Medulla oblongata (tissue), 1 donor: ENCODE data around the gene NTMT1.
"Not testable (repeated sequence)": the region's sequence is repeated elsewhere in the genome, so short reads cannot be mapped to it uniquely, and the experiment has no call there.

Experiments used
- DNase-seq: peaks from one replicate; pipeline ENCODE4 v3.0.0-alpha.2; 2015; ENCODE audit errors: extremely low spot score

Gene NTMT1, protein sequence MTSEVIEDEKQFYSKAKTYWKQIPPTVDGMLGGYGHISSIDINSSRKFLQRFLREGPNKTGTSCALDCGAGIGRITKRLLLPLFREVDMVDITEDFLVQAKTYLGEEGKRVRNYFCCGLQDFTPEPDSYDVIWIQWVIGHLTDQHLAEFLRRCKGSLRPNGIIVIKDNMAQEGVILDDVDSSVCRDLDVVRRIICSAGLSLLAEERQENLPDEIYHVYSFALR

DNA sequence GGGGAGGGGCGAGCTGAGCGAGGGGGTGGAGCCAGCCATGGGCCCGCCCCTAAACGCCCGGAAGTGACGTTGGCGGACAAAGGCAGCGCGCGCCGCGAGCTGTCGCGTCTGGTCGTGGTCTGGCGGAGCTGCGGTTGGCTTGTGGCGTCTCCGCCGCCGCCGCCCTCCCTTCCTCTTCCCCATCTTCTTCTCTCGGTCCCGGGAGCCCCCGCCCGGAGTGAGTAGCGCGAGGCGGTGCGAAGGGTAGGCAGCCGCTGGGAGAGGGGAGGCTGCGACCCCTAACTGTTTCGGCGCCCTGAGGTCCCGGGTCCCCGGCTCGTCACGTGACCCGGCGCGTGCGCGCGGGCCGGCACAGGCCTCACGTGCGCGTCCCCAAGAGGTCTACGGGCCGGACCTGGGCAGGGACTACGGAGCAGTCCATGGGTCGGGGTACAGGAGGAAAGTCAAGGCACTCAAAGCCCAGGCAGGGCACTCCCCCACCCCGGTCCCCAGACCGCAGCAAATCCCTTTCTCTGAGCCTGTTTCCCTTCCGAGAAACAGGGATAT, at the start of gene NTMT1:
Gene NTMT1, plus strand, starts transcription at position 85 of the 546 bp plus-strand sequence. CDS start 6,541 bp downstream, outside the sequence.
- peak; percentile 88 for DNase-seq

DNA sequence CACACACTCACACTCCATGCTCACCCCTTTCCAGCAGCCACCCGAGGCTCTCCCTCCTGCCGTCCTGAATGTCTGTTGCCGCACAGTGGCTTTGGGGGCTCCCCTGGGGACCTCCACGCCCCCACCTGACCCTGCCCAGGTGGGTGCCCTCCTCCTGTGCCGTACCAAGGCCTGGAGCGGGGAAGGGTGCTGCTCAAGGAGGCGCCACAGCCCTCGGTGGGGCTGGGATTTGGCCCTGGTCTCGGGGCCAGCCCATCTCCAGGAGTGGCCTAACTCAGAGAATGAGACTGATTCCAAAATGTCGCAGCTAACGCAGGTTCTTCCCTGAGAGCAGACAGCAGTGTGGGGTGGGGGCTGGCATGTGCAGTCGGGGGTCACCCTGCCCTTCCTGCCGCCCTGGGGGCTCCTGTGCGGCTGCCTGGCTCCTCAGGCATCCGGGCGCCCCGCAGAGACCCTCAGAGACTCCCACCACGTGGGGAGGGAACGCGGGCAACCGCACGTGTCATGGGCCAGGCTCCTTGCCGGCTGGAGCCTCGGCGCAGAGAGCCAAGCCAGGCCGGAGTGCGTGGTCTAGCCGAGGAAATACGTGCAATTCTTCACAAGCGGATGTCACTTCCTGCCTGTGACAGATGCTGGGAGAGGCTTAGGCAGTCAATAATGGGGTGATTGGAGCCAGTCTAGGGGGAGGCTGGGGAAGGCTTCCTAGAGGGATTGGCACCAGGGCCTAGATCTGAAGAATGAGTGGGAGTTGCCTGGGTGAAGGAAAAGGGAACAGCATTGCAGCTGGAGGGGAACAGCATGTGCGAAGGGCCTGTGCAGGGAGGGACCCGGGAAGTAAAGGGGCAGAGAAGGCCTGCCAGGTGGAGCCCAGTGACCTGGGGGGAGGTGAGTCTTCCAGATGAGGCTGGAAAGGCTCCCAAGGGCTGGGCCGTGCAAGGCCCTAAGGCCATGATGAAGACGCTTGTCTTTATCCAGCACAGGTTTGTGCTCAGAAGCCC, 49.1 kb upstream of the NTMT1 start:
- DNase-seq: no peak

DNA sequence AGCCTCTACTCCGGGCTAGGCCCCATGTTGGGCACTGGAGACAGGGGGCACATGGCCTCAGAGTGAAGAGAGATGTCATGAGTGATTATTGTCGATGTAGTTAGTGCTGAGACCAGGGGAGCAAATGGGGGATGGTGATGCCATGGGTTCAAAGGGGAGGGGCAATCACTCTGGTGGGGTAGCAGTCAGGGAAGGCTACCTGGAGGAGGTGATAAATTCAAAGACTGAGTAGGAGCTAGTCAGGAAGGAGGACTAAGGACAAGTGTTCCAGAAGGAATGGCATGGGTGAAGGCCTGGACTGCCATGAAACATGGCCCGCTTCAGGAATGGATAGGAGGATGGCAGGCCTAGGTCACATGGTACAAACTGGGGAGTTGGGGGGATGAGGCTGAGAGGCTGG, 46.7 kb upstream of the NTMT1 start:
- DNase-seq: no peak

DNA sequence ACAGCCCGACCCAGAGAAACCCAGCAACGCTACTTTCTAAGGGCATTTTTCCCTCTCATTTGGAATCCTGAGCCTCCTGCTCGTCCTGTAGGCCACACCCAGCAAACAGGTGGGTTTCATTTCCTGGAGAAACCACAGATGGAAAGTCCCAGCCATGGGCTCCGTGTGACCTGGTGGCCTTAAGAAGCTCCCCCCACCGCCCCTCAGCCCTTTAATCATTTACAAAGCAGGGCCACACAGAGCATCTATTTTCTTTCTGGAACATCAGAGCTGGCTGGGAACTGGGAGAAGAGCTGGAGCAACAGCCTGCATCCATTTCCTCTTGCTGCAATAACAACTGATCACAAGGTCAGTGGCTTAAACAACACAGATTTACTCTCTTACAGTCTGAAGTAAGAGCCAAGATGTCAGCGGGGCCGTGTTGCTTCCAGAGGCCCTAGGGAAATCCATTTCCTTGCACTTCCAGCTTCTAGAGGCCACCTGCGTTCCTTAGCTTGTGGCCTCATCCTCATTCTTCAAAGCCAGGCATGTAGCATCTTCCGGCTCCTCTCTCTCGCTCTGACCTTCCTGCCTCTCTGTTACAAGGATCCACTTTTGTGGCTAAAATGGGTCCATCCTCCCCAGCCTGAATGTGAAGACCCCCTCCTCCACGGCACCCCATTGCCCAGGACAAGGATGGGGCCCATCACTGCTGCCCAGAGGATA, 45.6 kb upstream of the NTMT1 start:
- no peak for DNase-seq

DNA sequence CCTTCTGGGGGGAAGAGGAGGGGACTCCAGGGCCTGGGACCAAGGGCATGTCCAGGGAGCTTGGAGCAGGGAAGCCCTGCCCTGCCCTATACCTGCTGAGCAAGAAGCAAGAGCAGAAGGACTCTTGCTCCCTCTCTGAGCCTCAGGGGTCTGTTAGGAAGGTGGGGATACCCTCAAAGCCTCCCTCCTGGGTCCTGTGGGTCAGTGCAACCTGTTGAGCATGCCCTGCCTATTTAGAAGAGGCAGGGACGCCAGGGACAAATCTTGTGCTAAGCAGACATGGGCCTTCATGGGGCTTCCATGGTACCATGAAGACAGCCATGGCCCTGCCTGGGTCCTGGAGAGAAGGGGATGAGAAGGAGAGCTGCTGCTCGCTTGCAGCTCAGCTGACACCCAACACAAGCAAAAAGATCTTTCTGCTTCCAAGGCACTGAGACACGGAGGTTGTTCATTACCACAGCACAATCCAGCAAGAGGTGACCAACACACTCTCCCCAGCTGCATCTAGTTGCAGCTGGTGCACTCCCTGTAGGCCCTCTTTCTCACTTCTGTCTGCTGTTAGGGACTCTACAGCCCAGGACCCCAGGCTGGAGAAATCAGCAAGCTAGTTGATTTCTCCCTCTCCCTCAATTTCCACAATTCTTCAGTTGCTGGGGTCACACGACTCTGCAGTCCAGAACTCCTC, 44.3 kb upstream of the NTMT1 start:
- no peak for DNase-seq

DNA sequence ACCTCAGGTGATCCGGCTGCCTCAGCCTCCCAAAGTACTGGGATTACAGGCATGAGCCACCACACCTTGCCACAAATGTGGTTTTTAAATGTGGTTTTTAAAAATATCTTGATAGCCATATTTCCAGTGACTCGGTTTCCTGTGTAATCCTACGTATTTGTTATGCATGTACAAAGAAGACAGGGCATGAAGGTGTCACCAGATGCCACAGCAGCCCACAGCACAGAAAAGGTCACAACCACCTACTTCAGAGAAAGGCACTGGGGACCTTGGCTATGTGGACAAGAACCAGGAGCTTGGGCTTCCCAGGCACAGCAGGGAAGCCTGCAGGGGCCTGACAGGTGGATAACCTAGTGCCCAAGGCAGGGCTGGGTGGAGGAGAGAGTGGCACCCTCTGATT, 43.1 kb upstream of the NTMT1 start:
- no peak for DNase-seq

DNA sequence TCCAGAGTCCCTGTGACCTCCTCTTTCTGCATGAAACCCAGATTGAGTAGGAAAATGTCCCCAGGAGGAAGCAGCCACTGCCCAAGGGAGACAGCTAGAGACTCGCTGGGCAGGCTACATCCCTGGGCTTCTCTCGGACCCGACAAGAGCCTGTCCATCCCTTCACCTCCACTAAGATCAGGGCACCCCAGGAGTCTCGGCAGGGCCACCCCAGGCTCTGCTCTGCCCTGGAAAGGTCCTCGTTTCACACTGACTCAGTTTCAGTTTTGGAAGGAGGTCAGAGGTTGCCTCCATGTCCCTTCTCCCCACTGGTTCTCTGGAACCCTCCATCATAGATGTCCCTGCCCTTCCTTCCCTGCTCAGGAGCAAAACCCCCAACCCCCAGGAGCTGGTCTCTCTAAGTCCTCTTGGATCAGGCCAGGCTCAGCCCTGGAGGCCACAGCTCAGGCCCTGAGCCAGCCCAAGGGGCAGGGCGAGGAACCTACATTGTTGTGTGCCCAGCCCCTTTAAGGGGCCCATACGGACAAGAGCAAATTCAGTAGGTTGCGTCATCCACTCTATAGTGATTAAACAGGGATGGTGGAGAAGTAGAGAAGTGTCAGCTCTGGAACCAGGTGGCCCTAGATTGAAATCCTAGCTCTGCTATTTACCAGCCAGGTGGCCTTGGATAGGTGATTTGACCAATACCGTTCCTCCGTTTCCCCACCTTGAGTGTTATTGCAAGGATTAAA, 42.5 kb upstream of the NTMT1 start:
- DNase-seq: no peak

DNA sequence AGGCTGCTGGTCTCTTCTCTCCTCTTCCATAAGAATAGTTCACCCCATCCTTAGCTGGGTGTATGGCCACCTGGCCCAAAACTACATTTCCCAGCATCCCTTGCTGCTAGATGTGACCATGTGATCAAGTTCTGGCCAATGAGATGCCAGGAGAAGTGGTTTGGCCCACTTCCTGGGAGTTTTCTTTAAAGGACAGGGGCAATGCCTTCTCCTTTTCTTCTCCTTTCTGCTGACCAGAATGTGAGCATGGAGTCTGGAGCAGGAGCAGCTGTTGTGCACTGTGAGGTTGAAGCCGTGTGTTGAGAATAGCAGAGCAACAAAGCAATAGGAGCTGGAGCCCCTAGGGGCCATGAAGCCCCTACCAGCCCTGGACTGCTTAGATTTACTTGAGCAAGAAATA, 41.8 kb upstream of the NTMT1 start:
- DNase-seq: peak; percentile 80

DNA sequence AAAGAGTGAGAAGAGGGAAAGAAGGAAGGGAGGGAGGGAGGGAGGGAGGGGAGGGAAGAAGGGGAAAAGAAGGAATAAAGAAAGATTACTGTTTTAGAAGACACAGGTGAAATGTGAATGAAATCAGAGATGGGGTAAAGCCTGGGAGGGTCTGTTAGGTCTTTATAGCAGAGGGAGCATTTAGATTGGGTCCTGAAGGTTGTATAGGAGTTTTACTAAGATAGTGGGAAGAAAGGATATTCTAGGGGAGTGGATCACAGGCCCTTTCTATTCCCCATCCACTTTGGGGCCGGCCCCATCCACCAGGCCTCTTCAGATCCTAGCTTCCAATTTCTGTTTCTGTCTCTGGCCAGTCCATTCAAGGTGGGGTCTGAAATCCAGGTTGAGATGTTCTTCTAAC, 40.6 kb upstream of the NTMT1 start:
- no peak for DNase-seq

DNA sequence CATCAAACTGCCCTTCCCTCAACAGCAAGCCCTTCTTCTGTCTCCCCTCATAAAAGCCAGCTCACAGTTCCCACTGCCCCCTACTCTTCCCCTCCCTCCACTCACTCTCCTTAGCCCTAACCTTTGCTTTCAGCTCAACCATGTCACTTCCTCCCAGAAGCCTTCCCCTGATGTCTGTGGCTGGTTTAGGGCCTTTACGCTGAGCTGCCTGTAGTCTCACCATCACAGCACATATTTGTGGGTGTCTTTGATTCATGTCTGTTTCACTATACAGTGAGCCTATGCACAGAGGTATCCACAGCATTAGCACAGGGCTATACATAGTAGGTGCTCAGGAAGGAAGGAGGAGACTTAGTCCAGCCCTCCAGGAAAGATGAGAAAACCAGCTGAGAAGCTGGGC, 39.7 kb upstream of the NTMT1 start:
- no peak for DNase-seq

DNA sequence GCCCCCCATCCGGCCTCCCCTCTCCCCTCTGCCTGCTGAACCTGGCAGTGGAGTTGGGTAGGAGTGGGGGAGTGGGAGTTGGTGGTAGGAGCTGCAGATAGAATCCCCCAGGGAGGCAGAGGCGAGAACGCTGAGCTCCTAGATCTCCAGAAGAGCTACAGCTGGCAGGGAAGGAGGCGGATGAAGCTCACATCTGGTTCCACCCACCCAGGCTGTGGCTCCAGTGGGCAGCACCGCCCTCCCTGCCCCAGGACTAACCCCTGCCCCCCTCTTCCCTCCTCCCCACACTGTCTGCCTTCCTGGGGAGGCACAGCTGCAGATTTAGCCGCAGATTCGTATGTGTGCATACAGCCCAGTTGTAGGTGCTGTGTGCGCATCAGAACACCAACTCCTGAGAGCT, 39.3 kb upstream of the NTMT1 start:
- DNase-seq: no peak

DNA sequence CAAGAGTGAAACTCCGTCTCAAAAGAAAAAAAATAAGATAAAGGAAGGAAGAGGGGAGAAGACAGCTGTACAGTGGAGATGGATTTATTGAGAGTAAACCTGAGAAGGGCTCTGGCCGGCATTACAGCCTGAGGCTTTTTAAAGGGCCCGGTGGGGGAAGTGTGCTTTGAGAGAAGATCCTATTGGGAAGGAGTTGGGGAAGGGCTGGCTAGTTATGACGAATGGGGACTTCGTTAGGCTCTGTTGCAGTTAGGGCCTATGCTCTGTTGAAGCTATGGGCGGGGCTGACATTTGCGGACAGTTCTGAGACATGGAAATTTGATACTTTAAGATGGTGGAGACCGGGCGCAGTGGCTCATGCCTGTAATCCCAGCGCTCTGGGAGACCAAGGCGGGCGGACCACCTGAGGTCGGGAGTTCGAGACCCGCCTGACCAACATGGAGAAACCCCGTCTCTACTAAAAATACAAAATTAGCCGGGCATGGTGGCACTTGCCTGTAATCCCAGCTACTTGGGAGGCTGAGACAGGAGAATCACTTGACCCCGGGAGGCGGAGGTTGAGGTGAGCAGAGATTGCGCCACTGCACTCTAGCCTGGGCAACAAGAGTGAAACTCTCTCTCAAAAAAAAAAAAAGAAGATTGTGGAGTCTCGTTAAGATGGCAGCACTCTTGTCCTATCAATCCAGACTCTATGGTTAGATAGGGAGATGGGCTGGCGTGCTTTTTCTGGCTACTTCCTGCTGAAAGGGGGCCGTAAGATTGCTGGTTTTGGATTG, 38.3 kb upstream of the NTMT1 start:
- no peak for DNase-seq

DNA sequence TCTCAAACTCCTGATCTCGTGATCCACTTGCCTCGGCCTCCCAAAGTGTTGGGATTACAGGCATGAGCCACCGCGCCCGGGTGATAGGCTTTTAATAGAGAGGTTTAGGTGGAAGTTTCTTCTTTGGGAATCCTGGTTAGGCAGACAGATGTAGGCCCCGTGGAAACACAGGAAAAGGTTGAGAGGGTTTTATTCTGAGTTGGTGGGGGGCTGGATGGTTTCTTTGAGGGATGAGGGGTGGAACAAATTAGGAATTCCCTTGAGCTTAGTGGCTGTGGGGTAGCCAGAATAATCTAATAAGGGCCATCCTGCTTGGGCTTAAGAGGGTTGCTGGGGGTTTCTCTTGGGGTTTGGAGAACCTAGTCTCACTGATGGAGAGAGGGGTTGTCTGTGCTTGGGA, 35.5 kb upstream of the NTMT1 start:
- DNase-seq: no peak

DNA sequence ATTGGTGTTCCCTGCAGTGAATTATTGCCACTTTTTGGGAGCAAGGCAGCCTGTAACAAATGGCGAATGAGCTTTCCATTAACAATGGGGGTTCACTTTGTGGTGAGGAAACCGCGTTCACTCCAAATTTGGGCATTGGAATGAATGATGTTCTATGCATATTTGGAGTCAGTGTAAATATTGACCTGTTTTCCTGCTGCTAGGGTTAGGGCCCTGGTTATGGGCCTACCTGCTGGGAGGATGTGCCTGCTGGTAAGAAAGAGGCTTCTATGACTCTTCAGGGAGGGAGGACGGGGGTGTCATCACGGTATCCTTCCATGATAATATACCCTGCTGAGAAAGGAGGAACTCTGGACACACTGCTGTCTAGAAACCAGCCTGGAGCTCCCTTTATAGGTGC, 34.0 kb upstream of the NTMT1 start:
- DNase-seq: no peak

DNA sequence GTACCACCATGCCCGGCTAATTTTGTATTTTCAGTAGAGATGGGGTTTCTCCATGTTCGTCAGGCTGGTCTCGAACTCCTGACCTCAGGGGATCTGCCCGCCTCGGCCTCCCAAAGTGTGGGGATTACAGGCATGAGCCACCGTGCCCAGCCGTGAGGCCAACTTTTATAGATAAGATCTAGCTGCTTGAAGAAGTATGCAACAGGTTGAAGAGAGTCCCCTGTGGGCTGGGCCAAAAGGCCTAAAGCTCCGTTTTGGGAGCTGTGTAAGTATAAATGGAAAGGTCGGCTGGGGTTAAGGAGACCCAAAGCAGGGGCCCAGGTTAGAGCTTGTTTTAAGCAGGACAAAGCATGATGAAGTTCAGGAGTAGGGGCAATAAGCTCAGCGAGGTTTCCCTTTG, 33.2 kb upstream of the NTMT1 start:
- DNase-seq: not testable (repeated sequence)

DNA sequence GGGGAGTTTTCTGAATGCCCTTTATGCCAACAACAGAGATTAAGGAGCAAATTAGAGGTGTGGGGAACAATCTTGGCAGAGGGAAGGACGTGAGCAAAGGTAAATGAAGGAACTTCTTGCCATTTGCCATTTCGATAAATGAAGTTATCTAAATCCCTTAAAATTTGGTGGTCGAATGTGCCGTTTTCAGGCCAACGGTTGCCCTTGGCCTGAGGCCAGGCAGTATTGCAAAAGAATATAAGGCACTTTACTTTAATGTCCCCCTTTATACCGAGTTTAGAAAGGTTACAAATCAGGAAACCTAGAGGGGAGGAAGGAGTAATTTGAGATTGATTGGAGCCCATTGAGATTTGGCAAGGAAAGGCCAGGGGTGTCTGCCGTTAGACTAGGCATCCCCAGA, 31.3 kb upstream of the NTMT1 start:
- no peak for DNase-seq

DNA sequence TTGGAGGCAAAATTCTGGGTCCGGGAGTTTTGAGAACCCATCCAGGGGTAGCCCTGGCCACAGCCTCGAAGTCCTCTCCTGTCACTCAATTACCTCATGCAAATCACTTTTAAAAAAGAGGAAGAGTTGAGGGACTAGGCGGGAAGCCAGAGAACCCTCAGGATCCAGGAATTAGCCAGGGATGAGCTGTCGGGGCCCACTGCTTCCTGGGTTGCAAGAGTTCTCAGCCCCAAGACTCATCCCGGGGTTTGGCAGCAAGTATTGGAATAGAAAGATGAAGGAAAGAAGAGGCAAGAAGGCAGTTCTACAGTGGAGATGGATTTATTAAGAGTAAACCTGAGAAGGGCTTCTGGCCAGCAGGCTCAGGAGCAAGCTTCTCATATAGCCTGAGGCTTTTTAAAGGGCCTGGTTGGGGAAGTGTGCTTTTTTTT, 30.6 kb upstream of the NTMT1 start:
- no peak for DNase-seq

DNA sequence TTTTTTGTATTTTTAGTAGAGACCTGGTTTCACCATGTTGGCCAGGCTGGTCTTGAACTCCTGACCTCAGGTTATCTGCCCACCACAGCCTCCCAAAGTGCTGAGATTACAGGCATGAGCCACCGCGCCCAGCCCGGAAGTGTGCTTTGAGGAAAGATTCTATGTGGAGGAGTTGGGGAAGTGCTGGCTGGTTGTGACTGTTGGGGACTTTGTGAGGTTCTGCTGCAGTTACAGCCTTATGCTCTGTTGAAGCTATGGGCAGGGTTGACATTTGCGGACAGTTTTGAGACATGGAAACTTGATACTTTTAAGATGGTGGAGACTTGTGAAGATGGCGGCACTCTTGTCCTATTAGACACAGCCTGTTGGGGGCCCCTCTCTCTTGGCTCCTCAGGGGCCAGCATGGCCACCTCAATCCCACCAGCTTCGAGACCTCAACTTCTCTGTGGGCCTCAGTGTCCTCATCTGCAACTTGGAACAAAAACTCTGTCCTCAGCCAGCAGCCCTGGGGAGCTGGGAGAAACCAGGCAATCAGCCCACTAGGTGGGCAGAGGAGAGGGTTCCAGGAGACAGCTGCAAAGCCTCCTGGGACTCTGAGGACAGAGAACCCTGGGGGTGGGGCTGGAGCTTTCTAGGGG, 29.9 kb upstream of the NTMT1 start:
- no peak for DNase-seq

DNA sequence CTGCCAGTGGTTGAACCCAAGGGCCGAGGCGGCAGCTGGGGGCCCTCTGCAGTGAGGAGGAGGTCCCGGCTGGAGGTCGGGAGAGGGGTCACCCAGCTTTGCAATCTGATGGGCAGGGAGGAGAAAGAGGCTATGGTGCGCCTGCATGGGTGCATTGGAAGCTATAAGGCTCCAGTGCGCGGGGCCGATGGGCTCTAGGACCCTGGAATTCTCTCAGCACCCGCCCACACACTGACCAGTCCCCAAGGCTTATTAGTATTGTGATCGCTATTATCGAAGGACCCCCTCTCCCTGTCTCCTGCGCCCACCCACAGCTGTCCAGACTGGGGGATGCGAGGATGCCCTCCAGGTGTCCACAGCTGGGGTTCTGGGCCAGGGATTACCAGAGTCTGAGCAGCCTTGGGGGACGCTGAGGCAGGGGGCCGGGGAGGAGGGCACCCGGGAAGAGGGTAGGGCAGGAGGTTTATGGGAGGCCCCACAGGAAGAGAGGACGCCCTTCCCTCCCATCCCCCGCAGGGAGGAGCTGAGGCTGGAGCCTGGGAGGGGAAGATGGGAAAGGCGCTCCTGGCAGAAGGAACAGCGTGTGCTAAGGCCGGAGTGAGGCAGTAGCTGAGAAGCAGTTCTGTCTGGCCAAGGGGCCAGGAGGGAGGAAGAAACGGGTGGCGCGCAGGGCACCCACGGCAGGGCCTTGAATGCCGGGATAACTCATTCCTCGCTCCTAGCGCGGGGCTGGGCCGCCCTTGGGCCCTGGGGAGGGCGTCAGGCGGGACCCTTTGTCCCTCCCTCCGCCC, 29.2 kb upstream of the NTMT1 start:
- no peak for DNase-seq
